H1 (cell line): ENCODE data around the gene ZDHHC1. TPM values are rescaled to one million over a fixed set of nuclear protein-coding genes. Genes with fewer than 3 reads are reported as not detected.

Experiments used
- CTCF ChIA-PET: fragments of 300-600 bp; sonication (Branson Sonifier 250); formaldehyde crosslinking; loops from one replicate; lab custom pipeline; 2021; ENCODE audit not compliant: partially characterized antibody; lab: Charles Lee
- POLR2A ChIA-PET: fragments of 300-600 bp; sonication (Branson Sonifier 250); formaldehyde crosslinking; loops from one replicate; lab custom pipeline; 2021; ENCODE audit warnings: inconsistent platforms; ENCODE audit not compliant: partially characterized antibody; lab: Charles Lee
- DNase-seq, 2 experiments: peaks; one replicate each; pipeline versions ENCODE4 v3.0.0 to v3.0.0-alpha.2; 2010 to 2022; ENCODE audit warnings: low spot score in 2 of 2, low read depth in 1 of 2, mixed read lengths in 1 of 2
- FAIRE-seq: peaks from 2 replicates; lab custom pipeline; 2011; peaks lifted over from hg19 to GRCh38; lab: Jason Lieb, UNC
- H2AFZ ChIP-seq: 2 replicates; pipeline ENCODE4 v1.8.1; 2012; ENCODE audit warnings: low read length, inconsistent platforms
- H2AK5ac ChIP-seq: 2 replicates; pipeline ENCODE4 v1.6.1; 2013; ENCODE audit warnings: low read depth, low read length
- H2BK120ac ChIP-seq: replicated peaks from 2 replicates; pipeline ENCODE3; 2013; ENCODE audit warnings: low read depth, low read length, inconsistent platforms
- H2BK12ac ChIP-seq: 2 replicates; pipeline ENCODE4 v1.6.1; 2013; ENCODE audit warnings: low read depth, low read length
- H2BK15ac ChIP-seq: 2 replicates; pipeline ENCODE4 v1.6.1; 2013; ENCODE audit warnings: low read length
- H2BK20ac ChIP-seq: 2 replicates; pipeline ENCODE4 v1.6.1; 2013; ENCODE audit warnings: low read length
- H2BK5ac ChIP-seq: 2 replicates; pipeline ENCODE4 v1.6.1; 2013; ENCODE audit warnings: low read depth, low read length
- H3K14ac ChIP-seq: 2 replicates; pipeline ENCODE4 v1.6.1; 2013; ENCODE audit warnings: inconsistent platforms; ENCODE audit not compliant: insufficient read length
- H3K18ac ChIP-seq: 2 replicates; pipeline ENCODE4 v1.6.1; 2013; ENCODE audit warnings: low read length; ENCODE audit errors: extremely low read depth
- H3K23ac ChIP-seq: 2 replicates; pipeline ENCODE4 v1.6.1; 2013; ENCODE audit warnings: inconsistent platforms; ENCODE audit not compliant: insufficient read length
- H3K23me2 ChIP-seq: 2 replicates; pipeline ENCODE4 v1.6.1; 2013; ENCODE audit warnings: low read depth, low read length
- H3K27ac ChIP-seq: 2 replicates; pipeline ENCODE4 v1.6.1; 2011; ENCODE audit warnings: low read depth, low read length, inconsistent platforms
- H3K27me3 ChIP-seq, 4 experiments: replicated peaks in 1 of 4; 1 replicate in 1 of 4; 2 replicates in 3 of 4; pipeline versions ENCODE4 v1.6.1 to v1.8.1; 2011 to 2013; ENCODE audit warnings: low read length in 3 of 4, mild to moderate bottlenecking in 3 of 4, inconsistent platforms in 2 of 4, mixed read lengths in 2 of 4, moderate library complexity in 1 of 4; ENCODE audit not compliant: control insufficient read depth in 3 of 4, insufficient read depth in 3 of 4; ENCODE audit errors: extremely low read depth in 1 of 4
- H3K36me3 ChIP-seq, 4 experiments: 2 replicates each; pipeline versions ENCODE4 v1.6.1 to v1.8.1; 2011 to 2013; ENCODE audit warnings: mild to moderate bottlenecking in 4 of 4, low read length in 3 of 4, moderate library complexity in 2 of 4, control low read depth in 1 of 4, inconsistent platforms in 1 of 4; ENCODE audit not compliant: insufficient read depth in 4 of 4, control insufficient read depth in 2 of 4
- H3K4ac ChIP-seq: replicated peaks from 2 replicates; pipeline ENCODE3; 2013; ENCODE audit warnings: low read length, low read depth, mixed read lengths, inconsistent platforms; ENCODE audit not compliant: insufficient read length
- H3K4me1 ChIP-seq, 4 experiments: replicated peaks in 1 of 4; 1 replicate in 1 of 4; 2 replicates in 3 of 4; pipeline versions ENCODE4 v1.6.1 to v1.8.1; 2011 to 2013; ENCODE audit warnings: low read length in 3 of 4, inconsistent platforms in 2 of 4, mixed read lengths in 1 of 4; ENCODE audit not compliant: insufficient read depth in 4 of 4, control insufficient read depth in 3 of 4
- H3K4me2 ChIP-seq, 2 experiments: 2 replicates each; pipeline versions ENCODE4 v1.6.1 to v1.8.1; 2011 to 2013; ENCODE audit warnings: low read depth in 2 of 2, low read length in 2 of 2, control low read depth in 1 of 2, inconsistent platforms in 1 of 2, mild to moderate bottlenecking in 1 of 2; ENCODE audit not compliant: insufficient read depth in 1 of 2
- H3K4me3 ChIP-seq, 4 experiments: fragments of 200-600, 300-600 bp in 1 of 4; sonication (generic), shearing (Covaris generic), sonication (Bioruptor Twin) in 1 of 4; 2 replicates each; pipeline versions ENCODE4 v1.5.1 to v1.8.1; 2011 to 2016; ENCODE audit warnings: low read length in 4 of 4, low read depth in 3 of 4, control low read depth in 2 of 4, inconsistent platforms in 2 of 4, mild to moderate bottlenecking in 2 of 4, mixed read lengths in 1 of 4, moderate library complexity in 1 of 4; ENCODE audit not compliant: insufficient read depth in 2 of 4; ENCODE audit errors: extremely low read depth in 1 of 4
- H3K56ac ChIP-seq: replicated peaks from 2 replicates; pipeline ENCODE3; 2013; ENCODE audit warnings: low read depth, mild to moderate bottlenecking, mixed read lengths, low read length, inconsistent platforms; ENCODE audit not compliant: insufficient read length
- H3K79me1 ChIP-seq: 2 replicates; pipeline ENCODE4 v1.6.1; 2013; ENCODE audit warnings: low read depth, low read length, control low read depth
- H3K79me2 ChIP-seq, 2 experiments: 2 replicates each; pipeline versions ENCODE4 v1.6.1 to v1.8.1; 2012 to 2013; ENCODE audit warnings: low read length in 2 of 2, mild to moderate bottlenecking in 2 of 2, inconsistent platforms in 1 of 2; ENCODE audit not compliant: insufficient read depth in 2 of 2, control insufficient read depth in 1 of 2
- H3K9ac ChIP-seq, 4 experiments: replicated peaks in 1 of 4; 1 replicate in 1 of 4; 2 replicates in 3 of 4; pipeline versions ENCODE4 v1.6.1 to v1.8.1; 2011 to 2013; ENCODE audit warnings: low read depth in 3 of 4, low read length in 3 of 4, control low read depth in 2 of 4, mild to moderate bottlenecking in 2 of 4, moderate library complexity in 2 of 4, inconsistent platforms in 1 of 4; ENCODE audit errors: extremely low read depth in 1 of 4
- H3K9me3 ChIP-seq, 2 experiments: 2 replicates each; pipeline versions ENCODE4 v1.6.1 to v1.8.1; 2012 to 2013; ENCODE audit warnings: mild to moderate bottlenecking in 2 of 2, moderate library complexity in 2 of 2, control low read depth in 1 of 2, inconsistent platforms in 1 of 2, low read depth in 1 of 2, low read length in 1 of 2, mixed read lengths in 1 of 2; ENCODE audit not compliant: insufficient read depth in 2 of 2
- H4K20me1 ChIP-seq, 2 experiments: replicated peaks in 1 of 2; 2 replicates each; pipeline versions ENCODE3 to v1.8.1; 2011 to 2013; ENCODE audit warnings: inconsistent platforms in 2 of 2, low read length in 2 of 2, mild to moderate bottlenecking in 1 of 2; ENCODE audit not compliant: insufficient read depth in 2 of 2, control insufficient read depth in 1 of 2
- H4K5ac ChIP-seq: 2 replicates; pipeline ENCODE4 v1.6.1; 2013; ENCODE audit warnings: low read length, low read depth, mixed read lengths, inconsistent platforms; ENCODE audit not compliant: insufficient read length
- H4K8ac ChIP-seq: 2 replicates; pipeline ENCODE4 v1.8.0; 2013; ENCODE audit warnings: mild to moderate bottlenecking, moderate library complexity, low read length, inconsistent platforms; ENCODE audit not compliant: insufficient read depth; ENCODE audit errors: extremely low read depth
- H4K91ac ChIP-seq: replicated peaks from 2 replicates; pipeline ENCODE3; 2013; ENCODE audit warnings: low read length, mixed read lengths, inconsistent platforms; ENCODE audit not compliant: insufficient read length
- ATF3 ChIP-seq: IDR thresholded peaks from 2 replicates; pipeline ENCODE4 v1.6.1; 2011; ENCODE audit warnings: low read depth, mild to moderate bottlenecking, low read length; ENCODE audit not compliant: insufficient read depth
- CREB1 ChIP-seq: IDR thresholded peaks from 2 replicates; pipeline ENCODE4 v1.6.1; 2012; ENCODE audit warnings: inconsistent platforms
- E2F6 ChIP-seq: IDR thresholded peaks from 2 replicates; pipeline ENCODE4 v1.6.1; 2012; ENCODE audit warnings: inconsistent platforms
- EGR1 ChIP-seq: IDR thresholded peaks from 2 replicates; pipeline ENCODE4 v1.6.1; 2011; ENCODE audit warnings: low read depth, low read length, borderline replicate concordance
- EZH2 ChIP-seq: fragments of 200-600 bp; sonication (generic); IDR thresholded peaks from 2 replicates; pipeline ENCODE4 v1.7.1; 2012; ENCODE audit warnings: low read depth, mild to moderate bottlenecking, moderate library complexity, low read length, inconsistent platforms; ENCODE audit not compliant: severe bottlenecking
- KDM1A ChIP-seq: fragments of 200-600, 300-600 bp; sonication (generic); IDR thresholded peaks from 2 replicates; pipeline ENCODE4 v1.7.1; 2016; ENCODE audit warnings: mild to moderate bottlenecking, low read length, borderline replicate concordance
- NANOG ChIP-seq: IDR thresholded peaks from 2 replicates; pipeline ENCODE4 v1.6.1; 2011; ENCODE audit warnings: low read length, low read depth, mild to moderate bottlenecking, inconsistent platforms; ENCODE audit not compliant: insufficient read depth, poor library complexity, severe bottlenecking
- POU5F1 ChIP-seq: IDR thresholded peaks from 2 replicates; pipeline ENCODE4 v1.6.1; 2011; ENCODE audit warnings: low read depth, mild to moderate bottlenecking, low read length, moderate library complexity
- SIX5 ChIP-seq: IDR thresholded peaks from 2 replicates; pipeline ENCODE4 v1.6.1; 2011; ENCODE audit warnings: mild to moderate bottlenecking, low read depth, low read length
- SRF ChIP-seq: IDR thresholded peaks from 2 replicates; pipeline ENCODE4 v1.6.1; 2011; ENCODE audit warnings: mild to moderate bottlenecking, low read depth, low read length, moderate library complexity
- WGBS, 2 experiments: shearing (Covaris generic) in 1 of 2; methylation state at CpG; one replicate each; pipeline versions ENCODE4 v1.1.6 to v1.1.7; 2013 to 2015; ENCODE audit warnings: low lambda C conversion rate in 2 of 2, mixed read lengths in 2 of 2, inconsistent platforms in 1 of 2, low coverage in 1 of 2, missing lambda C conversion rate in 1 of 2; ENCODE audit not compliant: insufficient replicate concordance in 2 of 2, insufficient coverage in 1 of 2, insufficient read length in 1 of 2; ENCODE audit errors: extremely low coverage in 1 of 2, missing lambda C conversion rate in 1 of 2; 5-methylcytosine and 5-hydroxymethylcytosine counted together
- polyA plus RNA-seq, 7 experiments: library from polyadenylated mRNA; depleted of rRNA in 3 of 7; stranded (reverse) in 5 of 7; unstranded in 2 of 7; fragments of >200 nt in 5 of 7; fragments of 200-250 nt in 2 of 7; gene quantifications; 1 replicate in 5 of 7; 2 replicates in 1 of 7; 4 replicates in 1 of 7; pipeline versions ENCODE4 v1.2.1 to v1.2.3, GENCODE V29; 2011 to 2013; ENCODE audit warnings: missing spikeins in 2 of 7, mixed read lengths in 2 of 7
- total RNA-seq: library from RNA; stranded (reverse); fragmentation: NEBNext Ultra II Directional; extraction: Animal tissue kit (Norgen Biotek cat#: 25700); gene quantifications from 2 replicates; pipeline ENCODE4 v1.2.1, GENCODE V29; 2021

The ZDHHC1 gene
- total and polyA plus RNA-seq, 2 of the 8 experiments (the other 6 are each of a cell fraction or from before 2014, with no cell fraction given): 3.1 to 4.9 TPM

GRCh38 chr16:67438098-67438791, 22.0 kb upstream of the ZDHHC1 start:
- H3K27me3 ChIP-seq: no peaks in the 10 kb centered on the region
- 92% methylated on average over 17 of the region's 20 CpGs; no CpG with 5 or more reads in 1 of the 2 experiments for WGBS, 2 experiments
- H3K23me2 ChIP-seq: no peaks in the 10 kb centered on the region
- no peak overlapping the region for H3K14ac ChIP-seq
- POLR2A ChIA-PET: interaction anchor here (0.7 to 1.2 kb wide), 2 partner anchors 14 to 32 kb away, joined by 3 read pairs; no protein-coding TSS in a partner anchor
- H3K4me3 ChIP-seq: no peak overlapping the region
- no peak overlapping the region for H2BK5ac ChIP-seq
- H4K5ac ChIP-seq: no peak overlapping the region
- no peak overlapping the region for H4K91ac ChIP-seq
- TF ChIP-seq ATF3 (no peak), SRF (no peak), POU5F1 (no peak), KDM1A (no peak), E2F6 (no peak), NANOG (no peak), SIX5 (no peak), CREB1 (no peak), EZH2 (no peak), EGR1 (no peak)
- TF ChIP-seq, all 59 proteins: peak for 0
- no peak overlapping the region for H2BK120ac ChIP-seq
- H3K23ac ChIP-seq: no peak overlapping the region
- no peak overlapping the region for H2BK12ac ChIP-seq
- no peak overlapping the region; the same call in 1 of the 2 replicates for H3K27ac ChIP-seq
- H3K79me1 ChIP-seq: peaks cover 3% of the 10 kb centered on the region; the same call in 1 of the 2 replicates
- FAIRE-seq (no peak), DNase-seq (no peak)
- peaks cover 0 to 10% of the 10 kb centered on the region in 2 experiments for H4K20me1 ChIP-seq
- H2BK20ac ChIP-seq: no peak overlapping the region
- H3K9ac ChIP-seq: no peak overlapping the region
- no peak overlapping the region for H2BK15ac ChIP-seq
- no peak overlapping the region for H3K56ac ChIP-seq
- no peak overlapping the region for H4K8ac ChIP-seq
- H2AK5ac ChIP-seq: no peak overlapping the region
- H3K4ac ChIP-seq: no peak overlapping the region
- peaks cover 7 to 17% (median 9%) of the 10 kb centered on the region in 4 experiments; a peak in 7 of 8 replicates for H3K36me3 ChIP-seq
- H3K79me2 ChIP-seq: no peaks in the 10 kb centered on the region
- CTCF ChIA-PET: interaction anchor here (1.2 to 28.4 kb wide), 6 partner anchors 12 to 53 kb away, joined by 3 to 683 read pairs (median 5); partner anchors contain the start of gene ATP6V0D1
- H3K9me3 ChIP-seq: no peaks in the 10 kb centered on the region
- H3K4me2 ChIP-seq: no peak overlapping the region
- no peak overlapping the region for H2AFZ ChIP-seq
- H3K18ac ChIP-seq: no peak overlapping the region
- H3K4me1 ChIP-seq: peaks cover 0 to 5% (median 3%) of the 10 kb centered on the region in 4 experiments; a peak in 5 of 7 replicates
